Pancreas (tissue), 10 donors: Measurements from ENCODE around the gene SLC18A3. TPM values are rescaled to one million over a fixed set of nuclear protein-coding genes. Genes with fewer than 3 reads are reported as not detected.

Experiments
- ATAC-seq, 4 donors: fragments of 200-7000 bp; cut with Tn5 transposase; one replicate each; pipeline versions ENCODE4 v1.8.0 to v1.9.1; 2020; ENCODE audit warnings: mild to moderate bottlenecking in 4 of 4, moderate library complexity in 4 of 4
- DNase-seq, 6 donors: peaks; one replicate each; pipeline ENCODE4 v3.0.0-alpha.2; 2020
- FAIRE-seq: peaks from 2 replicates; lab custom pipeline; 2012; peaks lifted over from hg19 to GRCh38; lab: Jason Lieb, UNC
- H3K27ac ChIP-seq, 4 donors: fragments of 200-600 bp; sonication (generic); 1 replicate in 3 of 4; 2 replicates in 1 of 4; pipeline versions ENCODE4 v1.5.0 to v1.8.0; 2020
- H3K27me3 ChIP-seq, 4 donors: fragments of 200-600 bp; one replicate each; pipeline ENCODE4 v1.8.0; 2021
- H3K36me3 ChIP-seq, 3 donors: fragments of 200-600 bp; sonication (generic) in 1 of 3; one replicate each; pipeline versions ENCODE4 v1.5.0 to v1.8.0; 2020 to 2021
- H3K4me1 ChIP-seq, 3 donors: fragments of 200-600 bp; one replicate each; pipeline ENCODE4 v1.8.0; 2021
- H3K4me3 ChIP-seq, 4 donors: fragments of 200-600 bp; sonication (generic) in 2 of 4; one replicate each; pipeline versions ENCODE4 v1.5.0 to v1.8.0; 2020 to 2021
- H3K9me3 ChIP-seq, 4 donors: fragments of 200-600 bp; one replicate each; pipeline ENCODE4 v1.8.0; 2021
- CTCF ChIP-seq, 4 donors: fragments of 200-600 bp; sonication (generic) in 3 of 4; IDR thresholded peaks; one replicate each; pipeline versions ENCODE4 v1.5.0 to v1.8.0; 2021; ENCODE audit warnings: antibody characterized with exemption in 4 of 4
- WGBS, 2 donors: extraction: QIAGEN DNeasy Blood & Tissue Kit; methylation state at CpG; one replicate each; pipeline ENCODE4 v1.1.7; 2013; 5-methylcytosine and 5-hydroxymethylcytosine counted together
- intact Hi-C, 3 donors: fragments of 100-400 bp; cut with DNase I; formaldehyde crosslinking; loops; one replicate each; pipeline versions ENCODE4 v1.11.1 to v1.14.2; 2022
- polyA plus RNA-seq, 2 donors: library from polyadenylated mRNA; stranded (reverse); fragments of 200-250 nt; gene quantifications; one replicate each; pipeline ENCODE4 v1.2.3, GENCODE V29; 2013
- total RNA-seq, 6 donors: library from RNA; stranded (reverse); fragmentation: NEBNext Ultra II Directional in 4 of 6; extraction: Animal tissue kit (Norgen Biotek cat#: 25700) in 4 of 6; gene quantifications; one replicate each; pipeline versions ENCODE4 v1.2.1 to v1.2.4, GENCODE V29; 2021 to 2023
- donor health status: healthy with polysubstance abuse.
- donor health status: DM: no; HTN: no; CAD: no; lungs with moderate emphysema.
- donor health status: DM: no; HTN: no; CAD: no.
- donor health status: control.
- donor health status: control.
- donor health status: Bipolar disorder and iron deficiency.
- donor health status: DM: yes; HTN: yes; CAD: no.
- donor health status: DM: no; HTN: no; CAD: no.
- donor health status: DM: no; HTN: no; CAD: no.
- donor health status: DM: yes; HTN: yes; CAD: no.

SLC18A3 gene
- total and polyA plus RNA-seq, 8 donors: 0.09 to 0.47 TPM; not detected in 6

DNA sequence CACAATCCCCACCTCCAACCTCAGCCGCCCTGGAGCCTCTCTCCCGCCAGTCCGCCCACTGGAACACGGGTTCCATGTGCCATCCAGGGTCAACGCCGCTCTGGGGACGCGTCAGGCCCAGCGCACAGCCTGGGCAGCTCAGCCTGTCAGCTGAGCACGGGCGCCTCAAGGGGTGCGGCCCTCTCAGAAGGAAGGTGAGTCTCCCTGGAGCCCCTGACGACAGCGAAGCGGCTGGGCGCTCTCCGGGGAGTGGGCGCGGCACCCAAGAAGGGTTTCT, 1.2 kb upstream of the SLC18A3 start:
- Histone ChIP-seq H3K4me1 (peaks cover 0 to 5% (median 3%) of the 10 kb centered on the region in 3 donors), H3K27ac (no peak overlapping the region), H3K9me3 (no peaks in the 10 kb centered on the region), H3K4me3 (no peak overlapping the region), H3K27me3 (peaks cover 0 to 22% (median 5%) of the 10 kb centered on the region in 4 donors), H3K36me3 (no peaks in the 10 kb centered on the region)
- DNase-seq: peak in 2 of 6 donors; percentile 44 to 47
- no peak for TF ChIP-seq CTCF (IDR thresholded peaks at IDR 0.05)
- intact Hi-C loops: no loop called here
- WGBS, 2 donors: 2 to 4% methylated on average over 19 of the region's 19 CpGs
- no peak for FAIRE-seq
- ATAC-seq: no peak

- Histone ChIP-seq H3K27ac (no peak overlapping the region), H3K27me3 (peaks cover 0 to 22% (median 5%) of the 10 kb centered on the region in 4 donors), H3K36me3 (no peaks in the 10 kb centered on the region), H3K9me3 (no peaks in the 10 kb centered on the region), H3K4me1 (peaks cover 0 to 5% (median 3%) of the 10 kb centered on the region in 3 donors), H3K4me3 (peak overlapping the region in 1 of 4 donors; percentile 20)
- WGBS, 2 donors: 1 to 2% methylated on average over 55 to 62 of the region's 62 CpGs
- intact Hi-C loops: no loop called here
- ATAC-seq (no peak), DNase-seq (peak in 2 of 6 donors; percentile 51 to 65), FAIRE-seq (no peak)
- no peak for TF ChIP-seq CTCF (IDR thresholded peaks at IDR 0.05)
These were observed 612 bp upstream of the SLC18A3 start for GRCh38 chr10:49609283-49610113.

DNA sequence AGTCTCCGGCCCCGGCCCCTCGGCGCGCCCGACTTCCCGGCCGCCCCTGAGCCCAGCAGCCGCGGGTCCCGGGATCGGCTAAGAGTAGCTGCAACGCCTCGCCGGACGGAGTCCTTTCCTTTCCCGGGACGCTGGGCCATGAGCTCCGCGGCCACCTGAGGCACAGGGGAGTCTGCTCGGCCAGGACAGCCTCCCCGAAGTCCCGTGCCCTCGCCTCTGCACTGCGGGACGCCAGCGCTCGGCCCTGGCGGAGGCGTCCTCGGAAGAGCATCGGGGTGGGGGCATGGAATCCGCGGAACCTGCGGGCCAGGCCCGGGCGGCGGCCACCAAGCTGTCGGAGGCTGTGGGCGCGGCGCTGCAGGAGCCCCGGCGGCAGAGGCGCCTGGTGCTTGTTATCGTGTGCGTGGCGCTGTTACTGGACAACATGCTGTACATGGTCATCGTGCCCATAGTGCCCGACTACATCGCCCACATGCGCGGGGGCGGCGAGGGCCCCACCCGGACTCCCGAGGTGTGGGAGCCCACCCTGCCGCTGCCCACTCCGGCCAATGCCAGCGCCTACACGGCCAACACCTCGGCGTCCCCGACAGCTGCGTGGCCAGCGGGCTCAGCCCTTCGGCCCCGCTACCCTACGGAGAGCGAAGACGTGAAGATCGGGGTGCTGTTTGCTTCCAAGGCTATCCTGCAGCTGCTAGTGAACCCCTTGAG, 502 bp downstream of the SLC18A3 start:
- peak in 2 of 6 donors; percentile 51 to 59 for DNase-seq

GRCh38 chr10:49611166-49611815, 1.2 kb downstream of the SLC18A3 start:
- 5 to 6% methylated on average over 61 to 63 of the region's 63 CpGs for WGBS, 2 donors
- Histone ChIP-seq H3K9me3 (no peaks in the 10 kb centered on the region), H3K27me3 (peaks cover 0 to 28% (median 5%) of the 10 kb centered on the region in 4 donors), H3K36me3 (no peaks in the 10 kb centered on the region), H3K4me1 (peaks cover 0 to 5% (median 3%) of the 10 kb centered on the region in 3 donors), H3K27ac (no peak overlapping the region), H3K4me3 (no peak overlapping the region)
- intact Hi-C loops: no loop called here
- DNase-seq (peak in 2 of 6 donors; percentile 61 to 69), FAIRE-seq (no peak), ATAC-seq (no peak)
- no peak for TF ChIP-seq CTCF (IDR thresholded peaks at IDR 0.05)

More for the DNA sequence above, 502 bp downstream of the SLC18A3 start:
- TF ChIP-seq CTCF (IDR thresholded peaks at IDR 0.05): no peak
- peaks cover 0 to 5% (median 3%) of the 10 kb centered on the region in 3 donors for H3K4me1 ChIP-seq
- no peaks in the 10 kb centered on the region for H3K36me3 ChIP-seq
- 3% methylated on average over 57 to 72 of the region's 72 CpGs for WGBS, 2 donors
- FAIRE-seq (no peak), ATAC-seq (no peak)
- no peaks in the 10 kb centered on the region for H3K9me3 ChIP-seq
- intact Hi-C loops: no loop called here
- H3K27ac ChIP-seq: no peak overlapping the region
- peaks cover 0 to 23% (median 5%) of the 10 kb centered on the region in 4 donors for H3K27me3 ChIP-seq
- peak overlapping the region in 1 of 4 donors; percentile 20 for H3K4me3 ChIP-seq
